HEK293 (cell line): ENCODE data around the gene FILIP1.

Experiments
- BCL11A ChIP-seq: fragments of 450-650 bp; formaldehyde crosslinking; IDR thresholded peaks from 2 replicates; pipeline ENCODE4 v1.5.1; 2016; ENCODE audit warnings: low read depth, missing biosample characterization, missing genetic modification characterization
- KLF16 ChIP-seq: fragments of 450-650 bp; formaldehyde crosslinking; IDR thresholded peaks from 2 replicates; pipeline ENCODE4 v1.5.1; 2017; ENCODE audit warnings: missing biosample characterization, missing genetic modification characterization
- MEIS1 ChIP-seq: sonication (generic); formaldehyde crosslinking; IDR thresholded peaks from 2 replicates; pipeline ENCODE4 v1.8.1; 2022; ENCODE audit warnings: missing genetic modification reagents, mild to moderate bottlenecking, borderline replicate concordance
- MZF1 ChIP-seq: fragments of 450-650 bp; formaldehyde crosslinking; IDR thresholded peaks from 2 replicates; pipeline ENCODE4 v1.5.1; 2017; ENCODE audit warnings: missing biosample characterization, missing genetic modification characterization, borderline replicate concordance
- SCRT1 ChIP-seq: fragments of 450-650 bp; formaldehyde crosslinking; IDR thresholded peaks from 2 replicates; pipeline ENCODE4 v1.5.1; 2016; ENCODE audit warnings: missing biosample characterization, missing genetic modification characterization, borderline replicate concordance
- SP2 ChIP-seq: fragments of 450-650 bp; formaldehyde crosslinking; IDR thresholded peaks from 2 replicates; pipeline ENCODE4 v1.5.1; 2016; ENCODE audit warnings: missing biosample characterization, missing genetic modification characterization
- SP3 ChIP-seq: fragments of 450-650 bp; formaldehyde crosslinking; IDR thresholded peaks from 2 replicates; pipeline ENCODE4 v1.5.1; 2016; ENCODE audit warnings: missing biosample characterization, missing genetic modification characterization
- TCF7L2 ChIP-seq: IDR thresholded peaks from 2 replicates; pipeline ENCODE4 v1.6.1; 2011; ENCODE audit warnings: low read depth, mild to moderate bottlenecking, inconsistent platforms, low read length, moderate library complexity, borderline replicate concordance
- WT1 ChIP-seq: fragments of 450-650 bp; formaldehyde crosslinking; IDR thresholded peaks from 2 replicates; pipeline ENCODE4 v1.5.1; 2016; ENCODE audit warnings: missing biosample characterization, missing genetic modification characterization
- ZBTB8A ChIP-seq: fragments of 450-650 bp; formaldehyde crosslinking; IDR thresholded peaks from 2 replicates; pipeline ENCODE4 v1.5.1; 2016; ENCODE audit warnings: missing biosample characterization, missing genetic modification characterization
- ZIC2 ChIP-seq: fragments of 450-650 bp; formaldehyde crosslinking; IDR thresholded peaks from 2 replicates; pipeline ENCODE4 v1.5.1; 2016; ENCODE audit warnings: missing biosample characterization, missing genetic modification characterization
- ZNF112 ChIP-seq: fragments of 450-650 bp; formaldehyde crosslinking; IDR thresholded peaks from 2 replicates; pipeline ENCODE4 v1.5.0; 2017; ENCODE audit warnings: missing biosample characterization, missing genetic modification characterization
- ZNF121 ChIP-seq: fragments of 450-650 bp; formaldehyde crosslinking; IDR thresholded peaks from 2 replicates; pipeline ENCODE4 v1.5.1; 2016; ENCODE audit warnings: missing biosample characterization, missing genetic modification characterization
- ZNF132 ChIP-seq: fragments of 450-650 bp; formaldehyde crosslinking; IDR thresholded peaks from 2 replicates; pipeline ENCODE4 v1.5.1; 2017; ENCODE audit warnings: missing biosample characterization, missing genetic modification characterization, borderline replicate concordance
- ZNF140 ChIP-seq: fragments of 450-650 bp; formaldehyde crosslinking; IDR thresholded peaks from 2 replicates; pipeline ENCODE4 v1.5.1; 2016; ENCODE audit warnings: missing biosample characterization, missing genetic modification characterization
- ZNF16 ChIP-seq: fragments of 450-650 bp; formaldehyde crosslinking; IDR thresholded peaks from 2 replicates; pipeline ENCODE4 v1.5.1; 2016; ENCODE audit warnings: low read depth, missing biosample characterization, missing genetic modification characterization
- ZNF174 ChIP-seq: fragments of 450-650 bp; formaldehyde crosslinking; IDR thresholded peaks from 2 replicates; pipeline ENCODE4 v1.5.0; 2017; ENCODE audit warnings: missing biosample characterization, mild to moderate bottlenecking, missing genetic modification characterization
- ZNF175 ChIP-seq: fragments of 450-650 bp; formaldehyde crosslinking; IDR thresholded peaks from 2 replicates; pipeline ENCODE4 v1.5.1; 2016; ENCODE audit warnings: missing biosample characterization, missing genetic modification characterization
- ZNF223 ChIP-seq: fragments of 450-650 bp; formaldehyde crosslinking; IDR thresholded peaks from 2 replicates; pipeline ENCODE4 v1.5.1; 2016; ENCODE audit warnings: missing biosample characterization, missing genetic modification characterization
- ZNF248 ChIP-seq: fragments of 450-650 bp; formaldehyde crosslinking; IDR thresholded peaks from 2 replicates; pipeline ENCODE4 v1.5.1; 2017; ENCODE audit warnings: missing biosample characterization, missing genetic modification characterization
- ZNF266 ChIP-seq: fragments of 450-650 bp; formaldehyde crosslinking; IDR thresholded peaks from 2 replicates; pipeline ENCODE4 v1.5.1; 2016; ENCODE audit warnings: missing biosample characterization, missing genetic modification characterization, low read depth
- ZNF302 ChIP-seq: fragments of 450-650 bp; formaldehyde crosslinking; IDR thresholded peaks from 2 replicates; pipeline ENCODE4 v1.5.1; 2016; ENCODE audit warnings: missing biosample characterization, missing genetic modification characterization, low read depth
- ZNF311 ChIP-seq: fragments of 450-650 bp; formaldehyde crosslinking; IDR thresholded peaks from 2 replicates; pipeline ENCODE4 v1.5.1; 2017; ENCODE audit warnings: missing biosample characterization, missing genetic modification characterization, borderline replicate concordance
- ZNF37A ChIP-seq: fragments of 450-650 bp; IDR thresholded peaks from 2 replicates; pipeline ENCODE4 v1.5.1; 2018; ENCODE audit warnings: missing biosample characterization, missing genetic modification characterization
- ZNF514 ChIP-seq: fragments of 450-650 bp; formaldehyde crosslinking; IDR thresholded peaks from 2 replicates; pipeline ENCODE4 v1.5.1; 2016; ENCODE audit warnings: missing biosample characterization, missing genetic modification characterization
- ZNF529 ChIP-seq: fragments of 450-650 bp; formaldehyde crosslinking; IDR thresholded peaks from 2 replicates; pipeline ENCODE4 v1.5.1; 2017; ENCODE audit warnings: missing genetic modification characterization, missing biosample characterization; ENCODE audit not compliant: insufficient replicate concordance
- ZNF544 ChIP-seq: fragments of 450-650 bp; formaldehyde crosslinking; IDR thresholded peaks from 2 replicates; pipeline ENCODE4 v1.5.0; 2017; ENCODE audit warnings: missing biosample characterization, missing genetic modification characterization
- ZNF585B ChIP-seq: fragments of 450-650 bp; formaldehyde crosslinking; IDR thresholded peaks from 2 replicates; pipeline ENCODE4 v1.5.1; 2016; ENCODE audit warnings: missing biosample characterization, missing genetic modification characterization
- ZNF600 ChIP-seq: fragments of 450-650 bp; formaldehyde crosslinking; IDR thresholded peaks from 2 replicates; pipeline ENCODE4 v1.5.1; 2016; ENCODE audit warnings: missing biosample characterization, missing genetic modification characterization
- ZNF623 ChIP-seq: fragments of 450-650 bp; formaldehyde crosslinking; IDR thresholded peaks from 2 replicates; pipeline ENCODE4 v1.5.1; 2016; ENCODE audit warnings: missing biosample characterization, missing genetic modification characterization
- ZNF664 ChIP-seq: fragments of 450-650 bp; formaldehyde crosslinking; IDR thresholded peaks from 2 replicates; pipeline ENCODE4 v1.5.1; 2016; ENCODE audit warnings: missing biosample characterization, missing genetic modification characterization
- ZNF768 ChIP-seq: fragments of 450-650 bp; formaldehyde crosslinking; IDR thresholded peaks from 2 replicates; pipeline ENCODE4 v1.5.1; 2018; ENCODE audit warnings: missing biosample characterization, mild to moderate bottlenecking, missing genetic modification characterization
- ZNF830 ChIP-seq: fragments of 450-650 bp; IDR thresholded peaks from 2 replicates; pipeline ENCODE4 v1.5.0; 2018; ENCODE audit warnings: missing biosample characterization, missing genetic modification characterization, low read depth, mild to moderate bottlenecking, moderate library complexity
- ZXDB ChIP-seq: fragments of 450-650 bp; formaldehyde crosslinking; IDR thresholded peaks from 2 replicates; pipeline ENCODE4 v1.5.1; 2016; ENCODE audit warnings: missing biosample characterization, missing genetic modification characterization
- TF ChIP-seq, protein P1 (sequence below): fragments of 450-650 bp; formaldehyde crosslinking; IDR thresholded peaks from 2 replicates; pipeline ENCODE4 v1.5.1; 2016; ENCODE audit warnings: missing biosample characterization, missing genetic modification characterization
- TF ChIP-seq, protein P2 (sequence below): fragments of 450-650 bp; formaldehyde crosslinking; IDR thresholded peaks from 2 replicates; pipeline ENCODE4 v1.5.1; 2016; ENCODE audit warnings: missing biosample characterization, missing genetic modification characterization
- TF ChIP-seq, protein P3 (sequence below): fragments of 450-650 bp; formaldehyde crosslinking; conservative IDR thresholded peaks from 2 replicates; pipeline ENCODE4 v1.5.1; 2016; ENCODE audit warnings: low read depth, missing biosample characterization, missing genetic modification characterization

FILIP1 gene

DNA sequence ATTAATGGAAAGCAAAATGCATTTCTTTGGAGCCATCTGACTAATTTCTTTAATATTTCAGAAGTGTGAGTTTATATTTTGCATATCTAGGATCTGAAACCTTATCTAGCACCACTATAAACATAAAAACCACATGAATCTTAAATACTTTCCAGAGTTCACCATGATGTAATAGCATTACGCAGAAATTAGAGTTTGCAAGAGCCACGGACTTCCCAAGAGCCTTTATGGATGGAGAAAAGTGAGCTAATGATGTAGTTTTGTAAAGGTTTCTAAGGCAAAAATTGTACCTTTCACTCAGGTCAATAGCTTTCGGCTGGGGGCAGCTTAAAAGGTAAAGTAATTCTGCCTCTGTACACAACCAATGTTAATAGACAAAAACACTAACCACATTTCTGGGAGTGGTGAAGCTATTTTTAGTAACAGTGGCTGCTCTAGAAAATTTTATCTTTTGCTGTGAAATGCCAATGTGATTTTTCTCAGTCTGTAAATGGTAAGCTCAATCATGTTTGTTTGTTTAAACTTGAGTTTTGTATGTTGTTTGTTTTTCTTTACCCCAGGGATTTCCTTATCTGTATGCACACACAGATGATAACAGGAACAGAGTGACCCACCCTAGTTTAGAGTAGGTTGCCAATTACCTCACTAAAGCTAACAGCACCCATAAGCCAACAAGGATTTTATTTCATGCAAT lies 80.5 kb downstream of the FILIP1 start (continued):
- TF ChIP-seq ZNF174 (tag by site-specific recombination) (peak; percentile 84; the same call in 1 of the 2 replicates), ZNF585B (tag by site-specific recombination) (no peak), ZNF302 (tag by site-specific recombination) (no peak), MEIS1 (CRISPR knock-in tag) (no peak), ZNF544 (no peak), ZNF121 (tag by site-specific recombination) (no peak), ZNF132 (tag by site-specific recombination) (no peak), ZNF140 (tag by site-specific recombination) (no peak), ZNF223 (no peak), ZBTB8A (tag by site-specific recombination) (no peak), SP2 (peak; percentile 33), MZF1 (tag by site-specific recombination) (0 out of 2 replicates have a peak, but pooled peaks have one; percentile 13), TCF7L2 (peak; percentile 81), ZNF768 (no peak), WT1 (tag by site-specific recombination) (peak; percentile 95), ZNF529 (tag by site-specific recombination) (no peak), ZNF623 (tag by site-specific recombination) (no peak), ZXDB (tag by site-specific recombination) (peak; percentile 94), KLF16 (tag by site-specific recombination) (peak; percentile 76; the same call in 1 of the 2 replicates), ZNF664 (tag by site-specific recombination) (no peak), SP3 (peak; percentile 27; the same call in 1 of the 2 replicates), ZNF175 (tag by site-specific recombination) (no peak), ZNF112 (0 out of 2 replicates have a peak, but pooled peaks have one; percentile 23), ZNF248 (tag by site-specific recombination) (no peak), ZNF830 (no peak), ZNF266 (tag by site-specific recombination) (no peak), ZIC2 (tag by site-specific recombination) (peak; percentile 46), ZNF16 (no peak), ZNF37A (tag by site-specific recombination) (no peak), ZNF600 (tag by site-specific recombination) (no peak), ZNF311 (tag by site-specific recombination) (no peak), SCRT1 (tag by site-specific recombination) (no peak), ZNF514 (tag by site-specific recombination) (no peak), BCL11A (tag by site-specific recombination) (peak; percentile 97)
- TF ChIP-seq, protein P1, sequence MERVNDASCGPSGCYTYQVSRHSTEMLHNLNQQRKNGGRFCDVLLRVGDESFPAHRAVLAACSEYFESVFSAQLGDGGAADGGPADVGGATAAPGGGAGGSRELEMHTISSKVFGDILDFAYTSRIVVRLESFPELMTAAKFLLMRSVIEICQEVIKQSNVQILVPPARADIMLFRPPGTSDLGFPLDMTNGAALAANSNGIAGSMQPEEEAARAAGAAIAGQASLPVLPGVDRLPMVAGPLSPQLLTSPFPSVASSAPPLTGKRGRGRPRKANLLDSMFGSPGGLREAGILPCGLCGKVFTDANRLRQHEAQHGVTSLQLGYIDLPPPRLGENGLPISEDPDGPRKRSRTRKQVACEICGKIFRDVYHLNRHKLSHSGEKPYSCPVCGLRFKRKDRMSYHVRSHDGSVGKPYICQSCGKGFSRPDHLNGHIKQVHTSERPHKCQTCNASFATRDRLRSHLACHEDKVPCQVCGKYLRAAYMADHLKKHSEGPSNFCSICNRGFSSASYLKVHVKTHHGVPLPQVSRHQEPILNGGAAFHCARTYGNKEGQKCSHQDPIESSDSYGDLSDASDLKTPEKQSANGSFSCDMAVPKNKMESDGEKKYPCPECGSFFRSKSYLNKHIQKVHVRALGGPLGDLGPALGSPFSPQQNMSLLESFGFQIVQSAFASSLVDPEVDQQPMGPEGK (tag by site-specific recombination) = peak; percentile 44; the same call in 1 of the 2 replicates
- TF ChIP-seq, protein P2, sequence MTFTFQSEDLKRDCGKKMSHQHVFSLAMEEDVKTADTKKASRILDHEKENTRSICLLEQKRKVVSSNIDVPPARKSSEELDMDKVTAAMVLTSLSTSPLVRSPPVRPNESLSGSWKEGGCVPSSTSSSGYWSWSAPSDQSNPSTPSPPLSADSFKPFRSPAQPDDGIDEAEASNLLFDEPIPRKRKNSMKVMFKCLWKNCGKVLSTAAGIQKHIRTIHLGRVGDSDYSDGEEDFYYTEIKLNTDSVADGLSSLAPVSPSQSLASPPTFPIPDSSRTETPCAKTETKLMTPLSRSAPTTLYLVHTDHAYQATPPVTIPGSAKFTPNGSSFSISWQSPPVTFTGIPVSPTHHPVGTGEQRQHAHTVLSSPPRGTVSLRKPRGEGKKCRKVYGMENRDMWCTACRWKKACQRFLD (tag by site-specific recombination) = no peak
- TF ChIP-seq, protein P3, sequence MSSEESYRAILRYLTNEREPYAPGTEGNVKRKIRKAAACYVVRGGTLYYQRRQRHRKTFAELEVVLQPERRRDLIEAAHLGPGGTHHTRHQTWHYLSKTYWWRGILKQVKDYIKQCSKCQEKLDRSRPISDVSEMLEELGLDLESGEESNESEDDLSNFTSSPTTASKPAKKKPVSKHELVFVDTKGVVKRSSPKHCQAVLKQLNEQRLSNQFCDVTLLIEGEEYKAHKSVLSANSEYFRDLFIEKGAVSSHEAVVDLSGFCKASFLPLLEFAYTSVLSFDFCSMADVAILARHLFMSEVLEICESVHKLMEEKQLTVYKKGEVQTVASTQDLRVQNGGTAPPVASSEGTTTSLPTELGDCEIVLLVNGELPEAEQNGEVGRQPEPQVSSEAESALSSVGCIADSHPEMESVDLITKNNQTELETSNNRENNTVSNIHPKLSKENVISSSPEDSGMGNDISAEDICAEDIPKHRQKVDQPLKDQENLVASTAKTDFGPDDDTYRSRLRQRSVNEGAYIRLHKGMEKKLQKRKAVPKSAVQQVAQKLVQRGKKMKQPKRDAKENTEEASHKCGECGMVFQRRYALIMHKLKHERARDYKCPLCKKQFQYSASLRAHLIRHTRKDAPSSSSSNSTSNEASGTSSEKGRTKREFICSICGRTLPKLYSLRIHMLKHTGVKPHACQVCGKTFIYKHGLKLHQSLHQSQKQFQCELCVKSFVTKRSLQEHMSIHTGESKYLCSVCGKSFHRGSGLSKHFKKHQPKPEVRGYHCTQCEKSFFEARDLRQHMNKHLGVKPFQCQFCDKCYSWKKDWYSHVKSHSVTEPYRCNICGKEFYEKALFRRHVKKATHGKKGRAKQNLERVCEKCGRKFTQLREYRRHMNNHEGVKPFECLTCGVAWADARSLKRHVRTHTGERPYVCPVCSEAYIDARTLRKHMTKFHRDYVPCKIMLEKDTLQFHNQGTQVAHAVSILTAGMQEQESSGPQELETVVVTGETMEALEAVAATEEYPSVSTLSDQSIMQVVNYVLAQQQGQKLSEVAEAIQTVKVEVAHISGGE = no peak
